ENCODE data around the gene PCK2. TPM values are rescaled to one million over a fixed set of nuclear protein-coding genes. Genes with fewer than 3 reads are reported as not detected.

The PCK2 gene
- total and polyA plus RNA-seq, 2 donors (not counting 3 experiments of a cell fraction or from before 2014, with no cell fraction given) = 23.5 to 24.5 TPM

DNA sequence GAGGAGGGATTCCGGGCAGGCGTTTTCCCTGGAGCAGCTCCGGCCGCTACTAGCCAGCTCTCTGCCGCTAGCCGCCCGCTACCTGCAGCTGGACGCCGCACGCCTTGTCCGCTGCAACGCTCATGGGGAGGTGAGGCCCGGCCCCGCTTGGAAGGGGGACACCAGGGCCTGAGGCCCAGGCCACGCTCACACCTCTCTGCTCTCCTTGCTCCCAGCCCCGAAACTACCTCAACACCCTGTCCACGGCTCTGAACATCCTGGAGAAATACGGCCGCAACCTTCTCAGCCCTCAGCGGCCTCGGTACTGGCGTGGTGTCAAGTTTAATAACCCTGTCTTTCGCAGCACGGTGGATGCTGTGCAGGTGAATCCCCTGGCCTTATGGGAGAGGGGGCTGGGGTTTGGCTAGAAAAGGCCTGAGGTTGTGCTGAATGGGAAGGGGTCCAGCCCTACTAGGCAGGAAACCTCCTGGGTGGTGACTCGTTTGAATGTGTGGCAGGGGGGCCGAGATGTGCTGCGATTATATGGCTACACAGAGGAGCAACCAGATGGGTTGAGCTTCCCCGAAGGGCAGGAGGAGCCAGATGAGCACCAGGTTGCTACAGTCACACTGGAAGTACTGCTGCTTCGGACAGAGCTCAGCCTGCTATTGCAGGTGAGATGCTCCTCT, 53.8 kb downstream of the PCK2 start:
- Histone ChIP-seq H3K36me3 (ENCODE audit: control insufficient read depth in 2 of 2, extremely low read depth in 1 of 2, insufficient read depth in 2 of 2, low read length in 2 of 2) (peaks cover 2 to 25% of the 10 kb centered on the region in 2 experiments), H3K9me1 (replicated peaks; ENCODE audit: control insufficient read depth, extremely low read depth, insufficient read depth, low read length) (no peaks in the 10 kb centered on the region), H3K9ac (replicated peaks; ENCODE audit: extremely low read depth, insufficient read depth, low read length) (peak overlapping the region; percentile 43), H2AFZ (ENCODE audit: low read depth, low read length) (peak overlapping the region; percentile 68), H3K4me2 (ENCODE audit: insufficient read depth, low read length) (peak overlapping the region; percentile 70), H3K27ac (ENCODE audit: insufficient read depth, low read depth, low read length) (no peak overlapping the region), H3K79me2 (ENCODE audit: control insufficient read depth, insufficient read depth, low read length) (peaks cover 25% of the 10 kb centered on the region), H3K9me3 (replicated peaks; ENCODE audit: control insufficient read depth, insufficient read depth, low read length) (no peaks in the 10 kb centered on the region), H3K4me3 (replicated peaks in 1 of 3; ENCODE audit: insufficient read depth in 1 of 3, low read depth in 1 of 3, low read length in 3 of 3) (peak overlapping the region; percentile 59 to 83 (median 76)), H3K4me1 (ENCODE audit: control insufficient read depth, extremely low read depth, insufficient read depth, low read length) (peaks cover 16% of the 10 kb centered on the region), H3K27me3 (ENCODE audit: control insufficient read depth in 2 of 2, insufficient read depth in 2 of 2, low read length in 2 of 2) (no peaks in the 10 kb centered on the region), H4K20me1 (replicated peaks; ENCODE audit: control insufficient read depth, extremely low read depth, insufficient read depth, low read length) (no peaks in the 10 kb centered on the region)
- FAIRE-seq (no peak), DNase-seq (ENCODE audit: low read depth, low spot score) (no peak)
- TF ChIP-seq JUN (IDR thresholded peaks at IDR 0.05; ENCODE audit: borderline replicate concordance, insufficient read depth, insufficient read length, low read depth) = no peak
- TF ChIP-seq GATA2 (IDR thresholded peaks at IDR 0.05; ENCODE audit: insufficient read depth, insufficient read length, low read depth, low read length) = no peak
- TF ChIP-seq MYC (IDR thresholded peaks at IDR 0.05; ENCODE audit: low read depth, low read length) = no peak
- no peak for TF ChIP-seq POLR2A (IDR thresholded peaks at IDR 0.05; ENCODE audit: low read depth, low read length)
- TF ChIP-seq, protein P1, sequence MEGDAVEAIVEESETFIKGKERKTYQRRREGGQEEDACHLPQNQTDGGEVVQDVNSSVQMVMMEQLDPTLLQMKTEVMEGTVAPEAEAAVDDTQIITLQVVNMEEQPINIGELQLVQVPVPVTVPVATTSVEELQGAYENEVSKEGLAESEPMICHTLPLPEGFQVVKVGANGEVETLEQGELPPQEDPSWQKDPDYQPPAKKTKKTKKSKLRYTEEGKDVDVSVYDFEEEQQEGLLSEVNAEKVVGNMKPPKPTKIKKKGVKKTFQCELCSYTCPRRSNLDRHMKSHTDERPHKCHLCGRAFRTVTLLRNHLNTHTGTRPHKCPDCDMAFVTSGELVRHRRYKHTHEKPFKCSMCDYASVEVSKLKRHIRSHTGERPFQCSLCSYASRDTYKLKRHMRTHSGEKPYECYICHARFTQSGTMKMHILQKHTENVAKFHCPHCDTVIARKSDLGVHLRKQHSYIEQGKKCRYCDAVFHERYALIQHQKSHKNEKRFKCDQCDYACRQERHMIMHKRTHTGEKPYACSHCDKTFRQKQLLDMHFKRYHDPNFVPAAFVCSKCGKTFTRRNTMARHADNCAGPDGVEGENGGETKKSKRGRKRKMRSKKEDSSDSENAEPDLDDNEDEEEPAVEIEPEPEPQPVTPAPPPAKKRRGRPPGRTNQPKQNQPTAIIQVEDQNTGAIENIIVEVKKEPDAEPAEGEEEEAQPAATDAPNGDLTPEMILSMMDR (IDR thresholded peaks at IDR 0.05; ENCODE audit: extremely low read depth in 1 of 2, insufficient read depth in 1 of 2, low read depth in 1 of 2, low read length in 2 of 2) = no peak
- no peak for TF ChIP-seq EZH2 (IDR thresholded peaks at IDR 0.05; ENCODE audit: borderline replicate concordance, low read depth, low read length, severe bottlenecking)
- no peak for TF ChIP-seq MAX (IDR thresholded peaks at IDR 0.05; ENCODE audit: insufficient read depth, insufficient read length)
- no peak for TF ChIP-seq POLR2AphosphoS5 (IDR thresholded peaks at IDR 0.05; ENCODE audit: insufficient read depth, low read depth, low read length)
- TF ChIP-seq FOS (IDR thresholded peaks at IDR 0.05; ENCODE audit: borderline replicate concordance, insufficient read depth, low read length) = no peak
- CTCF ChIA-PET = interaction anchor here (1.0 to 7.8 kb wide), 6 partner anchors 12 to 149 kb away, joined by 6 to 63 read pairs (median 14); partner anchors contain the start of genes IRF9 and PSME1
- TSS peak; percentile 45 for BruUV-seq (replicated peaks)
- dilution Hi-C loops (cut with MboI; ENCODE audit: extremely low pct_ligation_motif_present, low sequenced_read_pairs) = no loop called here
- intact Hi-C loops (cut with micrococcal nuclease) = loop anchor here (1.0 to 5.0 kb wide), 7 partner anchors 12 to 284 kb away; partner anchors contain the start of genes CHMP4A, DHRS1, IPO4 and IRF9
- POLR2A ChIA-PET = interaction anchor here (2.0 kb wide), 1 partner anchor 12 kb away, joined by 8 read pairs; the partner anchor contains the start of gene PSME1
